ENCODE data around the gene PLEKHA3. TPM values are rescaled to one million over a fixed set of nuclear protein-coding genes. Genes with fewer than 3 reads are reported as not detected.

PLEKHA3 gene
- total and polyA plus RNA-seq, 10 of the 15 experiments (the other 5 are each of a cell fraction or from before 2014, with no cell fraction given) = 1.4 to 21.1 (median 7.4) TPM

DNA sequence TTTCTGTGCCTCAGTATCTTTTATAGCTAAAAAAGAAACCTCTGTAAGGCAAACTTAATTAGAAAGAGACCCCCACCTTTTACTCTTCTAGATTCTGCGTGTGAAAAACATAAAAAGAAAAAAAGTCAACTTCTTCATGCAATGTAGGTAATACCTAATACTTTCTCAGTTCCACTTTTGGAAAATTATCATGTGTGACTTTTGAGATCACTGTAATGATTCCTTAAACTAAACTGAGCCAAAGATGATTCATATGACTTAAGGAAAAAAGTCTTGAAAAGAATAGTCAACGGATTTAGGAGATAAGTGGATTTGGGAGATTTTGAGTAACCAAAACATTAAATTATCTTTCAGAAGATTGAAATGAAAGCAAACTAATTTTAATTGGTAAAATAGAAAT lies 48.9 kb downstream of the PLEKHA3 start (continued):
- TF ChIP-seq NR2F1 (conservative IDR thresholded peaks at IDR 0.05) (peak; percentile 55), YBX1 (IDR thresholded peaks at IDR 0.05) (no peak), ZNF207 (IDR thresholded peaks at IDR 0.05; ENCODE audit: borderline replicate concordance) (no peak), ZNF384 (IDR thresholded peaks at IDR 0.05; ENCODE audit: borderline replicate concordance, low read depth, low read length) (peak; percentile 64), ZSCAN29 (IDR thresholded peaks at IDR 0.05) (no peak), PAX5 (IDR thresholded peaks at IDR 0.05; ENCODE audit: borderline replicate concordance, low read depth, low read length) (0 out of 2 replicates have a peak, but pooled peaks have one; percentile 13), STAT1 (conservative IDR thresholded peaks at IDR 0.05) (no peak), POLR2A (IDR thresholded peaks at IDR 0.05; ENCODE audit: low read depth, low read length) (no peak), IKZF2 (IDR thresholded peaks at IDR 0.05) (peak; percentile 79 to 80), PML (IDR thresholded peaks at IDR 0.05; ENCODE audit: low read length) (no peak), GABPA (IDR thresholded peaks at IDR 0.05; ENCODE audit: low read depth) (no peak), IKZF1 (conservative IDR thresholded peaks at IDR 0.05) (peak; percentile 60; the same call in 1 of the 2 replicates), POLR2AphosphoS2 (IDR thresholded peaks at IDR 0.05; ENCODE audit: low read depth, low read length) (no peak), MYB (IDR thresholded peaks at IDR 0.05; ENCODE audit: borderline replicate concordance, low read depth, low read length) (no peak), SREBF2 (IDR thresholded peaks at IDR 0.05; ENCODE audit: low read length) (no peak), MXI1 (IDR thresholded peaks at IDR 0.05; ENCODE audit: low read depth, low read length) (peak; percentile 36; the same call in 1 of the 2 replicates), HCFC1 (IDR thresholded peaks at IDR 0.05; ENCODE audit: low read length) (no peak), EZH2 (IDR thresholded peaks at IDR 0.05; ENCODE audit: borderline replicate concordance, control insufficient read depth, low read depth, low read length) (no peak), RBBP5 (conservative IDR thresholded peaks at IDR 0.05) (no peak), SPI1 (IDR thresholded peaks at IDR 0.05; ENCODE audit: borderline replicate concordance, insufficient read depth, low read depth, low read length) (peak; percentile 75), NRF1 (conservative IDR thresholded peaks at IDR 0.05; ENCODE audit: low read depth, low read length) (no peak), SMAD5 (IDR thresholded peaks at IDR 0.05; ENCODE audit: low read depth) (no peak), NFXL1 (IDR thresholded peaks at IDR 0.05; ENCODE audit: borderline replicate concordance) (no peak), TCF12 (IDR thresholded peaks at IDR 0.05; ENCODE audit: low read depth, low read length) (no peak), CBX5 (IDR thresholded peaks at IDR 0.05; ENCODE audit: low read depth) (no peak), ASH2L (IDR thresholded peaks at IDR 0.05; ENCODE audit: borderline replicate concordance, low read depth) (no peak), ATF7 (IDR thresholded peaks at IDR 0.05; ENCODE audit: low read depth) (peak; percentile 74; the same call in 1 of the 2 replicates)
- TF ChIP-seq, protein P1, sequence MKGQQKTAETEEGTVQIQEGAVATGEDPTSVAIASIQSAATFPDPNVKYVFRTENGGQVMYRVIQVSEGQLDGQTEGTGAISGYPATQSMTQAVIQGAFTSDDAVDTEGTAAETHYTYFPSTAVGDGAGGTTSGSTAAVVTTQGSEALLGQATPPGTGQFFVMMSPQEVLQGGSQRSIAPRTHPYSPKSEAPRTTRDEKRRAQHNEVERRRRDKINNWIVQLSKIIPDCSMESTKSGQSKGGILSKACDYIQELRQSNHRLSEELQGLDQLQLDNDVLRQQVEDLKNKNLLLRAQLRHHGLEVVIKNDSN (IDR thresholded peaks at IDR 0.05; ENCODE audit: borderline replicate concordance, extremely low read length, insufficient read depth, low read depth, low read length) = no peak
- TF ChIP-seq, protein P2, sequence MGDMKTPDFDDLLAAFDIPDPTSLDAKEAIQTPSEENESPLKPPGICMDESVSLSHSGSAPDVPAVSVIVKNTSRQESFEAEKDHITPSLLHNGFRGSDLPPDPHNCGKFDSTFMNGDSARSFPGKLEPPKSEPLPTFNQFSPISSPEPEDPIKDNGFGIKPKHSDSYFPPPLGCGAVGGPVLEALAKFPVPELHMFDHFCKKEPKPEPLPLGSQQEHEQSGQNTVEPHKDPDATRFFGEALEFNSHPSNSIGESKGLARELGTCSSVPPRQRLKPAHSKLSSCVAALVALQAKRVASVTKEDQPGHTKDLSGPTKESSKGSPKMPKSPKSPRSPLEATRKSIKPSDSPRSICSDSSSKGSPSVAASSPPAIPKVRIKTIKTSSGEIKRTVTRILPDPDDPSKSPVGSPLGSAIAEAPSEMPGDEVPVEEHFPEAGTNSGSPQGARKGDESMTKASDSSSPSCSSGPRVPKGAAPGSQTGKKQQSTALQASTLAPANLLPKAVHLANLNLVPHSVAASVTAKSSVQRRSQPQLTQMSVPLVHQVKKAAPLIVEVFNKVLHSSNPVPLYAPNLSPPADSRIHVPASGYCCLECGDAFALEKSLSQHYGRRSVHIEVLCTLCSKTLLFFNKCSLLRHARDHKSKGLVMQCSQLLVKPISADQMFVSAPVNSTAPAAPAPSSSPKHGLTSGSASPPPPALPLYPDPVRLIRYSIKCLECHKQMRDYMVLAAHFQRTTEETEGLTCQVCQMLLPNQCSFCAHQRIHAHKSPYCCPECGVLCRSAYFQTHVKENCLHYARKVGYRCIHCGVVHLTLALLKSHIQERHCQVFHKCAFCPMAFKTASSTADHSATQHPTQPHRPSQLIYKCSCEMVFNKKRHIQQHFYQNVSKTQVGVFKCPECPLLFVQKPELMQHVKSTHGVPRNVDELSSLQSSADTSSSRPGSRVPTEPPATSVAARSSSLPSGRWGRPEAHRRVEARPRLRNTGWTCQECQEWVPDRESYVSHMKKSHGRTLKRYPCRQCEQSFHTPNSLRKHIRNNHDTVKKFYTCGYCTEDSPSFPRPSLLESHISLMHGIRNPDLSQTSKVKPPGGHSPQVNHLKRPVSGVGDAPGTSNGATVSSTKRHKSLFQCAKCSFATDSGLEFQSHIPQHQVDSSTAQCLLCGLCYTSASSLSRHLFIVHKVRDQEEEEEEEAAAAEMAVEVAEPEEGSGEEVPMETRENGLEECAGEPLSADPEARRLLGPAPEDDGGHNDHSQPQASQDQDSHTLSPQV (IDR thresholded peaks at IDR 0.05) = no peak
- TF ChIP-seq, protein P3, sequence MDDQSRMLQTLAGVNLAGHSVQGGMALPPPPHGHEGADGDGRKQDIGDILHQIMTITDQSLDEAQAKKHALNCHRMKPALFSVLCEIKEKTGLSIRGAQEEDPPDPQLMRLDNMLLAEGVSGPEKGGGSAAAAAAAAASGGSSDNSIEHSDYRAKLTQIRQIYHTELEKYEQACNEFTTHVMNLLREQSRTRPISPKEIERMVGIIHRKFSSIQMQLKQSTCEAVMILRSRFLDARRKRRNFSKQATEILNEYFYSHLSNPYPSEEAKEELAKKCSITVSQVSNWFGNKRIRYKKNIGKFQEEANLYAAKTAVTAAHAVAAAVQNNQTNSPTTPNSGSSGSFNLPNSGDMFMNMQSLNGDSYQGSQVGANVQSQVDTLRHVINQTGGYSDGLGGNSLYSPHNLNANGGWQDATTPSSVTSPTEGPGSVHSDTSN (IDR thresholded peaks at IDR 0.05; ENCODE audit: insufficient replicate concordance, low read depth, low read length) = no peak

All from GM12878 (cell line).